Retinal pigment epithelial cell (primary cell): ENCODE results near the gene SEMA3F.
"Not testable (repeated sequence)": the region's sequence is repeated elsewhere in the genome, so short reads cannot be mapped to it uniquely, and the experiment has no call there.

Source experiments
- DNase-seq: peaks from one replicate; pipeline ENCODE4 v3.0.0-alpha.2; 2010; ENCODE audit warnings: low read depth
- H3K4me3 ChIP-seq: 2 replicates; pipeline ENCODE4 v1.5.1; 2011; ENCODE audit warnings: mild to moderate bottlenecking, low read length, control low read depth, moderate library complexity
- CTCF ChIP-seq: conservative IDR thresholded peaks from 2 replicates; pipeline ENCODE4 v1.5.1; 2011; ENCODE audit warnings: low read depth, low read length, control low read depth, inconsistent platforms

Gene SEMA3F

GRCh38 chr3:50208677-50209344, 53.7 kb downstream of the SEMA3F start:
- TF ChIP-seq CTCF: no peak
- no peak overlapping the region for H3K4me3 ChIP-seq
- DNase-seq: no peak

GRCh38 chr3:50210176-50210509, 55.0 kb downstream of the SEMA3F start:
- no peak for DNase-seq
- no peak overlapping the region for H3K4me3 ChIP-seq
- TF ChIP-seq CTCF: no peak

- no peak for DNase-seq
- TF ChIP-seq CTCF: no peak
Observed at GRCh38 chr3:50210510-50211367, 55.6 kb downstream of the SEMA3F start.

GRCh38 chr3:50211368-50211717, 56.2 kb downstream of the SEMA3F start:
- not testable (repeated sequence) for DNase-seq, H3K4me3 ChIP-seq

More at GRCh38 chr3:50210510-50211367, 55.6 kb downstream of the SEMA3F start:
- H3K4me3 ChIP-seq: no peak overlapping the region

- no peak for DNase-seq
- no peak overlapping the region for H3K4me3 ChIP-seq
- no peak for TF ChIP-seq CTCF
Observed at GRCh38 chr3:50211930-50212329, 56.8 kb downstream of the SEMA3F start.

GRCh38 chr3:50212502-50212901, 57.4 kb downstream of the SEMA3F start:
- no peak for DNase-seq
- no peak overlapping the region for H3K4me3 ChIP-seq
- no peak for TF ChIP-seq CTCF

- DNase-seq: no peak
- H3K4me3 ChIP-seq: no peak overlapping the region
- TF ChIP-seq CTCF: no peak
Observed at GRCh38 chr3:50212971-50213370, 57.8 kb downstream of the SEMA3F start.
